GM23248 (cell line): ENCODE results near the gene DUS4L. TPM values are rescaled to one million over a fixed set of nuclear protein-coding genes. Genes with fewer than 3 reads are reported as not detected.

ENCODE experiments used
- DNase-seq: peaks from one replicate; pipeline ENCODE4 v3.0.0-alpha.2; 2015
- H2AFZ ChIP-seq: fragments of 200-600 bp; sonication (generic); 2 replicates; pipeline ENCODE4 v1.6.1; 2016; ENCODE audit warnings: antibody characterized with exemption
- H3F3A ChIP-seq: fragments of 200-600 bp; sonication (generic); 2 replicates; pipeline ENCODE4 v1.6.1; 2016; ENCODE audit warnings: mild to moderate bottlenecking, antibody characterized with exemption, mixed run types; ENCODE audit not compliant: insufficient read depth
- H3K27ac ChIP-seq: fragments of 200-600 bp; sonication (generic); 2 replicates; pipeline ENCODE4 v1.5.1; 2016; ENCODE audit warnings: mild to moderate bottlenecking
- H3K27me3 ChIP-seq: fragments of 200-600 bp; sonication (generic); replicated peaks from 2 replicates; pipeline ENCODE4 v1.6.1; 2016; ENCODE audit warnings: mild to moderate bottlenecking; ENCODE audit not compliant: insufficient read depth
- H3K36me3 ChIP-seq: fragments of 200-600 bp; sonication (generic); 2 replicates; pipeline ENCODE4 v1.6.1; 2016; ENCODE audit warnings: low read depth, mild to moderate bottlenecking
- H3K4me1 ChIP-seq: fragments of 200-600 bp; sonication (generic); 2 replicates; pipeline ENCODE4 v1.6.1; 2016; ENCODE audit warnings: mild to moderate bottlenecking; ENCODE audit not compliant: insufficient read depth
- H3K4me2 ChIP-seq: fragments of 200-600 bp; sonication (generic); one replicate; pipeline ENCODE4 v1.6.1; 2016; ENCODE audit warnings: mild to moderate bottlenecking; ENCODE audit not compliant: unreplicated experiment
- H3K4me3 ChIP-seq: fragments of 200-600 bp; sonication (generic); 2 replicates; pipeline ENCODE4 v1.5.1; 2016; ENCODE audit warnings: mild to moderate bottlenecking
- H3K79me2 ChIP-seq: fragments of 200-600 bp; sonication (generic); 2 replicates; pipeline ENCODE4 v1.6.1; 2016; ENCODE audit warnings: mild to moderate bottlenecking; ENCODE audit not compliant: insufficient read depth
- H3K9ac ChIP-seq: fragments of 200-600 bp; sonication (generic); 2 replicates; pipeline ENCODE4 v1.6.1; 2016; ENCODE audit warnings: mild to moderate bottlenecking
- H3K9me2 ChIP-seq: fragments of 200-600 bp; sonication (generic); 2 replicates; pipeline ENCODE4 v1.6.1; 2016; ENCODE audit warnings: mixed run types, mild to moderate bottlenecking, moderate library complexity; ENCODE audit not compliant: insufficient read depth
- H3K9me3 ChIP-seq: fragments of 200-600 bp; sonication (generic); one replicate; pipeline ENCODE4 v1.6.1; 2017; ENCODE audit warnings: low read depth
- H4K20me1 ChIP-seq: fragments of 200-600 bp; sonication (generic); 2 replicates; pipeline ENCODE4 v1.6.0; 2016; ENCODE audit not compliant: insufficient read depth
- EZH2 ChIP-seq: fragments of 200-600 bp; sonication (generic); IDR thresholded peaks from 2 replicates; pipeline ENCODE4 v1.6.1; 2018; ENCODE audit warnings: antibody characterized with exemption, mild to moderate bottlenecking; ENCODE audit not compliant: insufficient read depth, poor library complexity, severe bottlenecking
- EZH2phosphoT487 ChIP-seq: fragments of 200-600 bp; sonication (generic); IDR thresholded peaks from 2 replicates; pipeline ENCODE4 v1.6.1; 2018; ENCODE audit warnings: antibody characterized with exemption, moderate library complexity, mild to moderate bottlenecking, low read depth; ENCODE audit not compliant: insufficient read depth
- WGBS, 2 experiments: methylation state at CpG; one replicate each; pipeline ENCODE4 v1.1.6; 2015 to 2017; ENCODE audit warnings: low lambda C conversion rate in 2 of 2, low coverage in 1 of 2; ENCODE audit errors: missing lambda C conversion rate in 2 of 2; 5-methylcytosine and 5-hydroxymethylcytosine counted together
- in situ Hi-C: fragments of 300-500 bp; cut with MboI; formaldehyde crosslinking; loops from 2 replicates; pipeline ENCODE4 v1.15.0; 2020
- polyA plus RNA-seq: library from polyadenylated mRNA; unstranded; fragments of >200 nt; fragmentation: Nextera tagmentation; extraction: Ambion mirVana; gene quantifications from 2 replicates; pipeline ENCODE4 v1.2.1, GENCODE V29; 2016
- total RNA-seq: library from RNA; depleted of rRNA; stranded (reverse); fragments of >200 nt; shearing (Covaris generic); gene quantifications from 2 replicates; pipeline ENCODE4 v1.2.3, GENCODE V29; 2014

The DUS4L gene
- total and polyA plus RNA-seq, 2 experiments from 2014 or later, result 4.2 to 7.6 TPM

- in situ Hi-C loops, result no loop called here
- no peak overlapping the region for H3K4me3 ChIP-seq
- H3K9ac ChIP-seq, result no peak overlapping the region
- H4K20me1 ChIP-seq, result no peaks in the 10 kb centered on the region
- peaks cover 39% of the 10 kb centered on the region for H3K36me3 ChIP-seq
- no peaks in the 10 kb centered on the region for H3K79me2 ChIP-seq
- 68 to 72% methylated on average over 1 of the region's 1 CpG for WGBS, 2 experiments
- H3K4me1 ChIP-seq, result peaks cover 35% of the 10 kb centered on the region
- TF ChIP-seq EZH2phosphoT487 (no peak), EZH2 (no peak)
- H3F3A ChIP-seq, result peaks cover 37% of the 10 kb centered on the region
- H3K4me2 ChIP-seq, result no peak overlapping the region
- no peak overlapping the region for H3K27ac ChIP-seq
- H2AFZ ChIP-seq, result no peak overlapping the region
- DNase-seq, result no peak
- no peaks in the 10 kb centered on the region for H3K9me2 ChIP-seq
- no peaks in the 10 kb centered on the region for H3K9me3 ChIP-seq
- H3K27me3 ChIP-seq, result no peaks in the 10 kb centered on the region
Measured at GRCh38 chr7:107597582-107597916, 33.8 kb downstream of the DUS4L start.

DNA sequence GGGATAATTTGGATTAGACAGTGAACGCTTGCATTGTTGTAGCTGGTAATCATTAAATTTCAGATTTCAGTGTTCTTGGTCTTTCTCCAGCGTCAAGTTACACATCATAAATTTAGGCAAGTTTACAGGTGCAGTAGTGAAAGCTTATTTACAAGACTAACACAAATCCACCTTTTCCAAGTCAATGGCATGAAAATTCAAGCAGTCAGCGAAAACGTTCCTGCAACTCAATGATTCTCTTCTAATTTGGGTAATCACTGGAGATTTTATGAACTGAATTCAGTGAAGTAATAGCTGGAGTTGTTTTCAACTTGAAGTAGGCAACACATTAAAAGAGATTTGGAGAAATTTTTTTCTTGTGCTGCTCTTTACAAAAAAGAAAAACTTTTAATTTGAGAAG lies 34.2 kb downstream of the DUS4L start:
- 84 to 88% methylated on average over 4 of the region's 4 CpGs for WGBS, 2 experiments
- Histone ChIP-seq H3K36me3 (peaks cover 39% of the 10 kb centered on the region), H4K20me1 (no peaks in the 10 kb centered on the region), H2AFZ (no peak overlapping the region), H3K9me2 (no peaks in the 10 kb centered on the region), H3K4me3 (no peak overlapping the region), H3K4me1 (peaks cover 31% of the 10 kb centered on the region), H3K9me3 (no peaks in the 10 kb centered on the region), H3K9ac (no peak overlapping the region), H3K4me2 (no peak overlapping the region), H3K79me2 (no peaks in the 10 kb centered on the region), H3K27me3 (no peaks in the 10 kb centered on the region), H3K27ac (no peak overlapping the region), H3F3A (peaks cover 33% of the 10 kb centered on the region)
- no peak for DNase-seq
- in situ Hi-C loops, result no loop called here
- TF ChIP-seq EZH2phosphoT487 (no peak), EZH2 (no peak)

DNA sequence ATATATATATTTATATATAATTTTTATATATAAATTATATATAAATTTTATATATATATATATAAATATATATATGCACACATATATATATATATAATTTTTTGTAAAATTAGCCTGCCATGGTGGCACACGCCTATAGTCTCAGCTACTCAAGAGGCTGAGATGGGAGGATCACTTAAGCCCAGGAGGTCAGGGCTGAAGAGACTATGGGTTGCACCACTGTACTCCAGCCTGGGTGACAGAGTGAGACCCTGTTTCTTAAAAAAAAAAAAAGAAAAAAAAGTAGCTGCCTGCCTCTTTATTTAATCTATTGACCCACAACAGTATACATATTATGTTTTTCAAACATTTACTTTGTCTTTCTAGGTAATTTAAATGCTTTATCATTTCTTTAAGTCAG lies 35.5 kb downstream of the DUS4L start:
- Histone ChIP-seq H2AFZ (no peak overlapping the region), H3K9me3 (no peaks in the 10 kb centered on the region), H3K79me2 (no peaks in the 10 kb centered on the region), H4K20me1 (no peaks in the 10 kb centered on the region), H3K27ac (no peak overlapping the region), H3K9ac (no peak overlapping the region), H3K27me3 (no peaks in the 10 kb centered on the region), H3K4me3 (no peak overlapping the region), H3K4me1 (peaks cover 22% of the 10 kb centered on the region), H3F3A (peaks cover 21% of the 10 kb centered on the region), H3K36me3 (peaks cover 33% of the 10 kb centered on the region), H3K9me2 (no peaks in the 10 kb centered on the region), H3K4me2 (no peak overlapping the region)
- in situ Hi-C loops, result no loop called here
- 96 to 97% methylated on average over 1 of the region's 1 CpG for WGBS, 2 experiments
- TF ChIP-seq EZH2phosphoT487 (no peak), EZH2 (no peak)
- no peak for DNase-seq

DNA sequence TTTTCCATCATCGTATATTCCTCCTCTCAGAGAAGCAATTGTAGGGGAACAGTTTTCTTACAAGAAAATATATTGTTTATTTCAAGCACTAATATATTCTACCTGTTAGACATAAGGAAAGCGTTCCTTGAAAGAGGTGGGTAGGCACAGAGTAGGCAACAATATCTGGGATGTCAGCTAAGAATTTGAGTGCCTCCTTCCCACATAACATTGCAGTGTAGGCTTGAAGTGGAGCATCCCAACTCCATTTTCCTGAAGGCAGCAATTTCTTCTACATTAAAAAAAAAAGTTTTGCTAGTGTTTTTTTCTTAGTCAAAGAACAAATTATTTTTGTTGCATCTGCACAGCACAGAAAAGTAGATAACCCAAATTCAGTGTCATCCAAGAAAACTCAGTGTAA lies 37.0 kb downstream of the DUS4L start:
- Histone ChIP-seq H4K20me1 (no peaks in the 10 kb centered on the region), H3K9me3 (no peaks in the 10 kb centered on the region), H3K9ac (no peak overlapping the region), H3K9me2 (no peaks in the 10 kb centered on the region), H3F3A (peaks cover 10% of the 10 kb centered on the region), H3K4me2 (no peak overlapping the region), H3K79me2 (no peaks in the 10 kb centered on the region), H2AFZ (no peak overlapping the region), H3K4me1 (peaks cover 10% of the 10 kb centered on the region), H3K27me3 (no peaks in the 10 kb centered on the region), H3K36me3 (peaks cover 33% of the 10 kb centered on the region), H3K27ac (no peak overlapping the region), H3K4me3 (no peak overlapping the region)
- TF ChIP-seq EZH2phosphoT487 (no peak), EZH2 (no peak)
- DNase-seq, result no peak
- WGBS, 2 experiments, result 98% methylated on average over 2 of the region's 2 CpGs
- in situ Hi-C loops, result no loop called here

- Histone ChIP-seq H3K27me3 (no peaks in the 10 kb centered on the region), H3K27ac (no peak overlapping the region), H3K4me3 (no peak overlapping the region), H3K9me2 (0 out of 2 replicates have a peak, but pooled peaks cover 5% of the 10 kb centered on the region), H3K36me3 (peaks cover 25% of the 10 kb centered on the region), H3K9ac (no peak overlapping the region), H3K79me2 (no peaks in the 10 kb centered on the region), H3F3A (no peaks in the 10 kb centered on the region), H3K9me3 (no peaks in the 10 kb centered on the region), H4K20me1 (no peaks in the 10 kb centered on the region), H3K4me2 (no peak overlapping the region), H3K4me1 (no peaks in the 10 kb centered on the region), H2AFZ (no peak overlapping the region)
- in situ Hi-C loops, result no loop called here
- TF ChIP-seq EZH2phosphoT487 (no peak), EZH2 (no peak)
- 96 to 100% methylated on average over 3 of the region's 3 CpGs for WGBS, 2 experiments
- no peak for DNase-seq
Measured at GRCh38 chr7:107605218-107605815, 41.5 kb downstream of the DUS4L start.
